Stimulated activated CD4-positive, alpha-beta T cell treated with anti-CD3 and anti-CD28 coated beads, Interleukin-4, amount 100 ng/mL, for 4 hours (primary cell): Measurements from ENCODE around the gene ECSCR.

Source experiments
- DNase-seq, 2 experiments: peaks; one replicate each; pipeline ENCODE4 v3.0.0-alpha.2; 2020

The ECSCR gene

DNA sequence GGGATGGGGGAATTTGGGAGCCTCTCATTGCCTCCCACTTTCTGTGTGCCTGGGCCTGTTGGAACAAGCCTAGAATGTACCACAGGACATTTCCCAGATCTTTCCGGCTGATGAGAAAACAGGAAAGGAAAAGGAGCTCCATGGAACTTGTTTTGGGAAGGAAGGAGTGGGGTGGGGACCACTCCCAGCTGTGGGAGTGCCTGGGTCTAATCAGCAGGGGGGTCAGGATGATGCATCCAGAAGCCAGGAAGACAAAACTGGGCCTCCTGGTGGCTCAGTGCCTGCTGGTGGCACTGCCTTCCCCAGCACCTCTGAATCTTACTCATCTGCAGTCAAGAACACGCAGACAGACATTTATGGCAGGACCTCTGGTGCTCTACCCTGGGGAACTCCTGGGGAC lies 11.0 kb upstream of the ECSCR start:
- no peak for DNase-seq

DNA sequence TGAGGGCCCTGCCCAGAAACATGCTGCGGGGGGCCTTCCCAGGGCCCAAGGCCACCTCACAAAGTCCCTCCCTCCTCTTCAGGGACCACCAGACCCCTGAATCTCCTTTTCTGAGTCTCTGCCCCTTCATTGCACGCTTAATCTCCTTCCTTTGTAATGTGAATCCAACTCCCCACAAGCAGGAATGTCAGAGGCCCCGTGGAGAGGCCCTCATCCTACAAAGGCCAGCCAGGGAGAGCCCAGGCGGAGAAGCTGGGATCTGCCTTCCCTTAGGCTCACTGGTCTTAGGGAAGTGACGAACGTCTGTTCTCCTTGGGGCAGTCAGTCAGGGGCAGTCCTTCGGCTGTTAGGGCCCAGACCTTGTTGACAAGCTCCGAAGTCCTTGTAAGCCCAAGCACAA lies 10.6 kb upstream of the ECSCR start:
- no peak for DNase-seq

DNA sequence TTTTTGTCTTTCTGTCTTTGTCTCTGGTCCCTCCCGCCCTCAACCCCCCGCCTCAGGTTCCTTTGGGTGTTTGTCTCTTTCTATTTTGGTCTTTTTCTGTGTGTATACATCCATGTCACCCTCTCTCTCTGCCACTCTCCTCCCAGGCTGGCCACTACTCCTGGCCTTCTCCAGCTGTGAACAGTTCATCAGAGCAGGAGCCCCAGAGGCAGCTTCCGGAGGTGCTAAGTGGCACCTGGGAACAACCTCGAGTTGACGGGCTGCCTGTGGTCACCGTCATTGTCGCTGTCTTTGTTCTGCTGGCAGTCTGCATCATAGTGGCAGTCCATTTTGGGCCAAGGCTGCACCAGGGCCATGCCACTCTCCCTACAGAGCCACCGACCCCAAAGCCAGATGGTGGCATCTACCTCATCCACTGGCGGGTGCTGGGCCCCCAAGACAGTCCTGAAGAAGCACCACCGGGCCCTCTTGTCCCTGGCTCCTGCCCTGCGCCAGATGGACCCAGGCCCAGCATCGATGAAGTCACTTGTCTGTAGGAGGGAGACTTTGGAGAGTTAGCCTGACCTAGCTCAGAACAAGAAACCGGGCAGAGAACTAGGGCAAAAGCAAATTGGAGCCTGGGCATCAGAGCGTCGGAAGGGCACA lies 10.0 kb upstream of the ECSCR start:
- no peak for DNase-seq

DNA sequence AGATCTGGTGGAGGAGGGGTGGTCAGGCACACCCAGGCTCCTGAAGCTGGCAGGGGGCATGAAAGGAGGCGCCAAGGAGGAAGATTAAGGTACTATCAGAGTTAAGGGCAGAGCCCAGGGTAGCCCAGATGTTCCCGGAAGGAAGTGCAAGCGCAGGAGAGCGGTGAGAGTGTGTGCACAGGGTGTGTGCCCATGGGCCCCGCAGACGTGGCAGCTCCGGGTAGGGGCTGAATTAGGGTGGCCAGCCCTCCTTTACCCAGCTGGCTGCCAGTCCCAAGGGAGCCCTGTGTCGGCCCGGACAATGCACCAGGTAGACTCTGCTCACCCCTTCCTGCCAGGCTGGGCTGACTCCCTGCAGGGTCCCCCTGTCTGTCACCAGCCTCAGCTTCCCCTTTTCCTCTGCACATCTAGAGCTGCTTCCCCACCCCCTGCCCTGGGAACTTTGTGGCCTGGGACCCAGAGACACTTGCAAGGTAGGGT lies 8.3 kb upstream of the ECSCR start, which contains the start of gene SMIM33:
Gene SMIM33 (plus strand): TSS at position 184 of the 480 bp plus-strand sequence. CDS start 118 bp downstream, at position 302.
- no peak for DNase-seq

DNA sequence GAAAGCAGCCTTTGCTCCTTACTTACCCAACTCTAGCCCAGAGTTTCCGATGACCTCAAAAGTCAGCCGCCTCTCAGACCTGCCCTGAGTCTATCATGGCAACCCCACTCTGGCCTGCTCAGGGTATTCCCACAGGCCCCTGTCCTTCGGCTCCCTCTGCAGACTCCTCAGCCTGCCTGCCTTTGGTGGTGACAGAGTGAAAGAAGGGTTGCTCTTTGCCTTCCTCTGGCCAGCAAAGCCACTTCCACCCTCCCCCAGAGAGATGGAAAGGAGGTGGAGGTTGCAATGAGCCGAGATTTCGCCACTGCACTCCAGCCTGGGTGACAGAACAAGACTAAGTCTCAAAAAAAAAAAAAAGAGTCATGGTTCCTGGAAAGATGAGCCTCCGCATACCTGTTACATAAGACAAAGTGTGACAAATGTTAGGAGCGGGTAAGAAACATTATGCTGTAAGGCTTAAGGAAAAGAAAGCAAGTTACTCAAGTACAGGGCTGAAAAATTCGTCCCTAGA lies 5.9 kb upstream of the ECSCR start:
- DNase-seq = no peak

DNA sequence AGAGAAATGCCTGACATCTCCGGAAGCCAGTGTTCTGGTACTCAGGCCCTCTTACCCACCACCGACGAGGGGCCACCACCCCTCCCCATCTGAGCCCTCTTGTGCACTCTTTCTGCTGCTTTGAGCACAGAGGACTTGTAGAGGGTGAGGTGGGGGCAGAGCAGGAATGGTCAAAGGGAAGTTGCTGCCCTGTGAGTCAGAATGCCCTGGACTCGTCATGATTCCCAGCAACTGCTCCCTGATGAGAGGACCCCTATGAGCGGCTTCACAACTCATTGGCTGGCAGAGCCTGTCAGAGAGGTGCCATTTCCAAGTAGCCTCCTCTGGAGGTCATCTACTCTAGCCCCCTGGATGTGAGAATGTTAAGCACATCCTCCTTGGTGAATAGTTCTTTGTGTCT lies 845 bp downstream of the ECSCR start:
- no peak for DNase-seq

DNA sequence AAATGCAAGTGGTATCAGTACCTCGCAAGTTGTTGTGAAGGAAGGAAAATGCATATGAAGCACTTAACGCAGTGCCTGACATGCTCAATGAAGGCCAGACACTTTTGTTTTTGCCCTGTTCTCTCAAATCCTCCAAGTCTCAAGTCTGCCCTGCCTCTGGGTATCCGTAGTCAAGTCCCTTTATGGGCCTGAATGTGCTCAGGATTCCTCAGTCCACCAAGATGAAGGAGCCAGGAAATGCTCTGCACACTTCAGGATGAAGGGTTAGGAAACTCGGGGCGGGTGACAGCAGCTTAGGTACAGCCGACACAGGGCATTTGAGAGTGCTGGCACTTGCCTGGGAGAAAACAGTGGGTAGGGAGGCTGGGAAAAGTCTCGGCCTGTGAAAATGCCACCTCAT lies 1.4 kb downstream of the ECSCR start:
- DNase-seq = no peak

DNA sequence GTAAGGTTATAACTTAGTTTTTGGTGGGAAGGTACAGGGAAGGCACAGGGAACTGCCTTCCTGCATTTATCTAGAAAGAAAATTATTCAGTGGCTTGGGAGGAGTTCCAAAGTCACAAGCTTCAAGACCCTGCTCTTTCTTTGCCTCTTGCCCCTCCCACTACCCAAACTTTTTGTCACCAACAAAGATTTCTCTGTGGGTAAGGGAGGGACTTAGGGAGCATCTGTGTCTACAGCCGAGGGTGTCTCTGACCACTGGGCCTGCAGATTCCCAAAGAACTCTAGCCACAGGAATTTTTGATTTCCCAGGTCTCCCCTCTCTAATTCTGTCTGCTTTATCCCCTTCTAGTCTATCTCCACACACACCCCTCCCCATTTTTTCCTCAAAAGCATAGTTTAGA lies 2.1 kb downstream of the ECSCR start:
- no peak for DNase-seq

DNA sequence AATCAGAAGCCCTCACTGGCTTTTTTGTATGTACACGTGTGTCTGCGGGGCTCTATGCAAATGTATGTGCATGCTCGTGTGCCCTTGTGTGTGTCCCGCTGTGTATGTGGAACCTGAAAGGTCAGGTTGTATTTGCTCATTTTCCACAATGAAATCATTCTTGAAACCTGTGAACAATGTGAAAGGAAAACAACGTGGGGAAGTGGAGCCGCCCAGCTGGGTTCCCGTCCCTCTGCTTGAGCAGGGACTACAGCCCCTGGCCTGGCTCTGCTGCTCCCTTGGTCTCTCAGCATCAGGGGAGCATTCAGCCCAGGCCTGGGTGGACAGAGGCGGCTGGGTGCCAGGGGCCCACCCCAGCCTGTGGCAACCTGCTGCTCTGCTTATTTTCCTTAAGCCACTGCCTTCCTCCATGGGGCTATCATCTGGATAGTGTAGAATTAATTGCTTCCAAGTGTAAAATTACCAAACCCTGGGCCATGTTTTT lies 3.0 kb downstream of the ECSCR start:
- DNase-seq = peak in 1 of 2 experiments; percentile 33

DNA sequence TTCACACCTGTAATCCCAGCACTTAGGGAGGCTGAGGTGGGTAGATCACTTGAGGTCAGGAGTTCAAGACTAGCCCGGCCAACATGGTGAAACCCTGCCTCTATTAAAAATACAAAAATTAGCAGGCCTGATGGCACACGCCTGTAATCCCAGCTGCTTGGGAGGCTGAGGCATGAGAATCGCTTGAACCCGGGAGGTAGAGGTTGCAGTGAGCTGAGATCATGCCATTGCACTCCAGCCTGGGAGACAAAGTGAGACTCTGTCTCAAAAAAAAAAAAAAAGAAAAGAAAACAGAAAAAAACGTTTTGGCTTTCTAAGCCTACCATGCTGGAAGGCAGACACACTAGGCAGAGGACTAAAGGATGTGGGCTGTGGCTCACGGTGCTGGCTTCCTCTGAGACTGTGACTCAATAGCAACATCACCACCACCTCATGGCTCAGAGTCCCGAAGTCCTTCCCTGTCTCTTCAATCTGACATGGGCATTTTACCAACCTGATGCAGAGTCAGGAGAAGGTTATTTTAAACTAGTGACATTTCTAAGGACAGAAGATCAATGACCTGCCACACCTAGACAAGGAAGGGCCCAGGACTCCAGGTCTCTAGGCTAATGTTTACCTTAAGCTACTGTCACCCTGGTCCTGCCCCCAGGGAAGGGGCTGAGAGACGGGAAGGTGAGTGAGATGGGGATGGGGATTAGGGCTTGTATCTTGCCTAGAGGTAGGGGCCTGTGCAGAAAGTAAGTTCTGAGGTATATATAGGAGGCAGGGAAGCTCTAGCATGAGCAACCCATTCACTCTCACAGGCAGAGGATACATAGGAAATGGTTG lies 3.7 kb downstream of the ECSCR start:
- DNase-seq = peak; percentile 56 to 81

DNA sequence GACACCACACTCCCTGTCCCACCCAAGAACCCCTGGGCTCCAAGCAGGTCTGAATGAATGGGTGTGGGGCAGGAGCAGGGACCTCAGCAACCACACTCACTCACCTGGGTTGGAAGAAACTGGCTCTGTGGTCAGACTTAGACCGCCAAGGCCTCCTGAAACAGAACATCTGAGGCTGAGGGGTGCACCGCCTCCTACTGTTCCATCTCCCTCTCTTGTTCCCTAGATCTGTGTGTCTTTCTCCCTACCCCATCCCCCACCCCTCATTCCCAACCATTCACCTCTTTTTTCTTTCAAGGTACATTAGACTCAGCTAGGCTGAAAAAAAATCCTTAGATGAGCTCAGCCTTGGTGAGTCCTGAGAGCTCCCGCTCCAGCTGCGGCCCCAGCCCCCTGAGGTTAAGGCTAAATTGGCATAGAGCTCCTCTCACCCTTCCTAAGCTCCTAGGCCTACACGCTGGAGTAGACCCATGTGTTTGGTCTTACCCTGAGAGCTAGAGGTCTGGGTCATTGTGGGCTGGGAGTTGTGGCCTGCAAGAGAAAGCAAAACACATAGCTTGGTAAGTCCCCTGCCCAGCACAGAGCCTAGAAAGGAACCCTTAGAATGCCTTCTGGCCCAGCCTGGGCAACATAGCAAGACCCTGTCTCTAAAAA lies 4.8 kb downstream of the ECSCR start:
- no peak for DNase-seq

DNA sequence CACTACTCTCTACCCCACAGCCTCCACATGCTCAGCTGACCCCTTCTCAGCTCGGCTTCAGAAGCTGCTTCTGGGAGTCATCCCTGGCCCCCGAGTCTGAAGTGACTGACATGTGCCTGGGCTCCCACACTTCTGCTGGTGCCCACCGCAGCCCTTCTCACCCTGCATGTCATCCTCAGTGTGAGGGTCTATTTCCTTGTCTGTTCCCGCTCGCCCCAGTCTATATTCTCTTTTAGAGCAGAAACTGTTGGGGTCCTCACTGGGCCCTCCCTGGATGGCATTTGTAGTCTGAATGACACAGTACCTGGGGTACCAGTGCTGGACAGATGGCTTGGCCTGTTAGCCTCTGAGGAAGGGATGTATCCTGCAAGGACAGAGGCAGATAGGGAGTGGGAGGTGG lies 5.3 kb downstream of the ECSCR start:
- no peak for DNase-seq

DNA sequence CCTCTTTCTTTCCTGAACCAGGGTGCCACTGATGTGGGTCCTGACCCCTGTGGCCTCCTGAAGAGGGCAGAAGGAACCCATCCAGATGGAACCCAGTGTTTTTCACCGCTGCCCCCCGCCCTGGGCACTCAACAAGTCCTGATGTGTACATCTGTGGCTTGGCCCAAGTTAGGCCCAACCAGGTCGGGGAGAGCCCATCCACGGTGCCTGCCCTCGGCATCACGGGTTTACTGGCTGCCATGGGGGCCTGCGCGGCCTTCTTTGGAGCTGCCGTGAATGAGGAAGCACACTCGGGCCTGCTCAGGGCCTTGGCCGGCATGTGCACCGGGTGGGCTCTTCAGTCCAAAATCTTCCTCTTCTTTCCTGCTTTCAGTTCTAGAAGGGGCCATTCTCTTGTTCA lies 5.8 kb downstream of the ECSCR start:
- DNase-seq = no peak

DNA sequence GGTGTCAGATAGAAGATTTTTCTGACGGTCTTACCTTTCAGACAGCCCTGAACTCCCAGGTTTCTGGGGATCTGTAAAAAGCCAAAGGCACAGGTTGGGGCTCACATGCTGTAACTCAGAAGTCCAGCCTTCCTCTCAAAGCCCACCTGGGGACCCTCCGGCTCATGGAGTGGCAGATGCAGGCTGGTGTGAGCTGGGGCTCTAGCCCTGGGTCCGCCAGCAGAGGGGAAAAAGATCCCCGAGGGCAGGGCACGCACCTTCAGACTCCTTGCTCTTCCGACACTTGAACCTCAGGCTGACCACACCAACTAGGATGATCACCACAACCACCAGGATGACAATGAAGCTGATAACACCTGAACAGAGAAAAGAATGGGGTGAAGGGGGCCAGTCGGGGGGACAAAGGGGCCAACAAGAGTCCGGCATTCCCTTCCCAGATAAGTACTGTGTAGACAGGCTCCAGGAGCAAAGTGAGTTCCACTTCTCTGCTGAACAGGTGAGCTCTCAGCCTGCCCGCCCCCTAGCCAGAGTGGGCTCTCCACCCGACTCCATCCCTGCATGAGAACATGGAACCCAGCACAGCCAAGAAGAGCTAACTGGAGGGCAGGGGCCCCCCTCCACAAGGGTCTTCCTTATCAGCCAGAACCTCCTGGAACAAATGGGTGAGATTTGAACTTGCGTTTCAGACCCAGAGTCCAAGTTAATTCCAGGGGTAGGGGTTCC lies 7.8 kb downstream of the ECSCR start:
- DNase-seq = no peak

DNA sequence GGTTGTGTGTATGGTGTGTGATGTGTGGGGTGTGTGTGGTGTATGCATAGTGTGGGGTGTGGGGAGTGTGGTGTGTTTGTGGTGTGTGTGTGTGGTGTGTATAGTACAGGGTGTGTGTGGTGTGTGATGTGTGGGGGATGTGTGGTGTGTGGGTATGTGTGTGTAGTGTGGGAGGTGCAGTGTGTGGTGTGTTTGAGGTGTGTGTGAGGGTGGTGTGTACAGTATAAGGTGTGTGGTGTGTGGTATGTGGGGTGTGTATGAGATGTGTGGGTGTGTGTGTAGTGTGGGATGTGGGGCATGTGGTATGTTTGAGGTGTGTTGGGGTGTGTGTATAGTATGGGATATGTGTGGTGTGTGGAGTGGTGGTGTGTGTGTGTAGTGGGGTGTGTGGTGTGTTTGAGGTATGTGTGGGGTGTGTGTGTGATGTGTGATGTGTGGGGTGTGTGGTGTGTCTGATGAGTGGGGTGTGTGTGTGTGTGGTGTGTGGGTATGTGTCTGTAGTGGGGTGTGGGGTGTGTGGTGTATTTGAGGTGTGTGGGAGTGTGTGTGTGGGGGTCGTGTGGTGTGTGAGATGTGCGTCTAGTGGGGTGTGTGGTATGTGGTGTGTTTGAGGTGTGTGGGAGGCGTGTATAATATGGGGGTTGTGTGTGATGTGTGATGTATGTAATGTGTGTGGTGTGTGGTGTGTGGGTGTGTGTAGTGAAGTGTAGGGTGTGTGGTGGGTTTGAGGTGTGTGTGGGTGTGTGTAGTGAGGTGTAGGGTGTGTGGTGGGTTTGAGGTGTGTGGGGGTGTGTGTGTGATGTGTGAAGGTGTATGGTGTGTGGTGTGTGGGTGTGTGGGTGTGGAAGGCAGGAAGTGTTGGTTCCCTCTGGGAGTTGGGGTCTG lies 8.6 kb downstream of the ECSCR start:
- DNase-seq = peak in 1 of 2 experiments; percentile 69

DNA sequence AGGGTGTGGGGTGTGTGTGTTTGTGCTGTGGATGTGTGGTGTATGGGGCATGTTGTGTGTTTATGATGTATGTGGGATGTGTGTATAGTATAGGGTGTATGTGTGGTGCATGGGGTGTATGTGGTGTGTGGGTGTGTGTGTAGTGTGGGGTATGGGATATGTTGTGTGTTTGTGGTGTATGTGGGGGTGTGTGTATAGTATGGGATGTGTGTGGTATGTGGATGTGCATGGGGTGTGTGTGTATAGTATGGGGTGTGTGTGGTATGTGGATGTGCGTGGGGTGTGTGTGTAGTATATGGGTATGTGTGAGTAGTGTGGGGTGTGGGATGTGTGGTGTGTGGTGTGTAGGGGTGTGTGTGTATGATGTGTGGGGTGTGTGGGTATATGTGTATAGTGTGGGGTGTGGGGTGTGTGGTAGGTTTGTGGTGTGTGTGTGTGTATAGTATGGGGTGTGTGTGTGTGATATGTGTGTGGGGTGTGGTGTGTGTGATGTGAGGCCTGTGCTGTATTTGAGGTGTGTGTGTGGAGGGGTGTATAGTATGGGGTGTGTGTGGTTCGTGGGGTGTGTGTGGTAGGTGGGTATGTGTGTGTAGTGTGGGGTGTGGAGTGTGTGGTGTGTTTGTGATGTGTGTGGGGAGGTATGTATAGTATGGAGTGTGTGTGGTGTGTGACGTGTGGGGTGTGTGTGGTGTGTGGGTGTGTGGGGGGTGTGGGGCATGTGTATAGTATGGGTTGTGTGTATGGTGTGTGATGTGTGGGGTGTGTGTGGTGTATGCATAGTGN lies 10.5 kb downstream of the ECSCR start:
- no peak for DNase-seq

DNA sequence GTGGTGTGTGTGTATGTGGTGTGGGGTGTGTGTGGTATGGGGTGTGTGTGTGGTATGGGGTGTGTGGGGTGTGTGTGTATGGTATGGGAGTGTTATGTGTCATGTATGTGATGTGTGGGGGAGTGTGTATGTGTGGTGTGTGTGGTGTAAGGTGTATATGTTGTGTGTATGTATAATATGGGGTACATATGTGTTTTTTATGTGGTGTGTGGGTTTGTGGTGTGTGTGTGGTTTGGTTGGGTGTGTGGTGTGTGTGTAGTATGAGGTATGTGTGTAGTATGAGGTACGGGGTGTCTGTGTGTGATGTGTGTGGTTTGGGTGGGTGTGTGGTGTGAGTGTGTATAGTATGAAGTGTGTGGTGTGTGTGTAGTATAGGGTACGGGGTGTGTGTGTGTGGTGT lies 11.4 kb downstream of the ECSCR start:
- no peak for DNase-seq

DNA sequence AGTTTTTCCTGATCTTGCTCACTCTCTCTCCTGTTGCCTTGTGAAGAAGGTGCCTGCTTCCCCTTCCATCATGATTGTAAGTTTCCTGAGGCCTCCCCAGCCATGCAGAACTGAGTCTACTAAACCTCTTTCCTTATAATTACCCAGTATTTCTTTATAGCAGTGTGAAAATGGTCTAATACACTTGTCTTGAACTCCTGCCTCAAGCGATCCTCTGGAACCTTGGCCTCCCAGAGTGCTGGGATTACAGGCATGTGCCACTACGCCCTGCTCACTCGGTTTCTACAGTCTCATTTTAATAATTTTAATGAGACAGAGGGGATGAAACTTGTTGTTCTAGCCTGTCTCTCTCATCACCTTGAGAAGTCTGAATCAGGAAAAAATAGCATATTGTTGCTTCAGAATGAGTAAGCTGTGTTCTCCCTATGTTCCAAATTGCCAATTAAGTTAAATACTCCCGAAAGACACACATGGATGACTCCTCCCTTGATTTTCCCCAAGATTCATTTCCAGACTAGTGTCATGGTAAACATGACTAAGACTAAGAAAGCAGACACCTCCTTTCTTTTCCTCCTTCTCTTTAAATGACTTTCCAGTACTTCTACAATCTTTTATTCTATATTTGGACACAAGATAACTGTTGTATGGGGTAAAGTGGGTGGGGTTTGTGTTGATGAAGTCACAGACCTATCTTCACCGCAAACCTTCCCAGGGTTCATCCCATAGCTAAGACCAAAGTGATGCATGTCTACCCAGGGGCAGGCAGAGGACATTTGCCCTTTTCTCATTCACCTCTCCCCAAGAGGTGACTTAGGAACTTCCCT lies 15.4 kb downstream of the ECSCR start:
- no peak for DNase-seq

DNA sequence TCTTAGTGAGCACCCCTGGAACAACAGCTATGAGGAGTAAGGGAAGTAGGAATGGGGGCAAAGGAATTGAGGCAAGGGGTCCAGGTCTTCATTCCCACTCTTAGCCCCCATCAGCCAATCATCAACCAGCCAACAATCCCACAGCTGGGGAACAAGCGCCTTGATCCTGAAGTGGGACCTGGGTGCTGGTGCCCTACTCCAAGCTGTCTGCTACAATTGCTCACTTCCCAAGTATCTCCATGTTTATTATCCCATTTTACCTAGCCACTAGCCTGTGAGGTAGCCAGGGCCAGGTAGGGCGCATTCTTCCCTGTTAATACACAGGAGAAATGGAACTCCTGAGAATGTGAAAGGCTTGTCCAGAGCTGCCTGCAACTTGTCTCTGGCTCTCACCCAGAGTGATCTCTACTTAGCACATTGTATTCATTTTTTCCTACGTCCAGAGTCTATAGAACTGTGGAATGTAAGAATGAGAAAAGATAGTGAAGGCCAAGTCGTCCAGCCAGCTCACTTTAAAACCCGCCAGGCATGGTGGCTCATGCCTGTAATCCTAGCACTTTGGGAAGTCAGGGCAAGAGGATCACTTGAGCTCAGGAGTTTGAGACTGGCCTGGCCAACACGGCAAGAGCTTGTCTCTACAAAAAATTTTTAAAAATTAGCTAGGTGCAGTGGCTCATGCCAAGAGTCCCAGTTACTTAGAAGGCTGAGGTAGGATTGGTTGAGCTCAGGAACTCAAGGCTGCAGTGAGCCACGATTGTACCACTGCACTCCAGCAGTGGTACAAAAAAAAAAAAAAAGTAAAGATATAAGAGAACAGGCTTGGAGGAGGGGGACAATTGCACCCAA lies 17.0 kb downstream of the ECSCR start:
- no peak for DNase-seq
